ENCODE results near the gene FAM193A. TPM values are rescaled to one million over a fixed set of nuclear protein-coding genes. Genes with fewer than 3 reads are reported as not detected.
A peak's percentile ranks its signal among the peaks of the same experiment; 100 is the strongest.

The FAM193A gene
- total RNA-seq, 1 donor from 2014 or later = 45.5 TPM

- Mint-ChIP-seq H3K36me3 (ENCODE audit: low read depth) (no peaks in the 10 kb centered on the region), H3K4me1 (peaks cover 24% of the 10 kb centered on the region), H3K9me3 (no peaks in the 10 kb centered on the region), H3K27ac (ENCODE audit: unreplicated experiment) (no peak overlapping the region), H3K4me3 (no peak overlapping the region), H3K27me3 (ENCODE audit: low read depth) (no peaks in the 10 kb centered on the region)
- no peak for DNase-seq (ENCODE audit: low read depth, low spot score)
- TF ChIP-seq CTCF (conservative IDR thresholded peaks at IDR 0.05) = no peak
Observed at GRCh38 chr4:2560167-2560566, 23.7 kb downstream of the FAM193A start.

GRCh38 chr4:2565533-2565932 lies 29.1 kb downstream of the FAM193A start:
- TF ChIP-seq CTCF (conservative IDR thresholded peaks at IDR 0.05) = no peak
- H3K27me3 Mint-ChIP-seq (ENCODE audit: low read depth) = no peaks in the 10 kb centered on the region
- DNase-seq (ENCODE audit: low read depth, low spot score) = no peak
- H3K36me3 Mint-ChIP-seq (ENCODE audit: low read depth) = peaks cover 4% of the 10 kb centered on the region
- peaks cover 21% of the 10 kb centered on the region for H3K4me1 Mint-ChIP-seq
- H3K9me3 Mint-ChIP-seq = no peaks in the 10 kb centered on the region
- H3K27ac Mint-ChIP-seq (ENCODE audit: unreplicated experiment) = peak overlapping the region; percentile 50
- no peak overlapping the region for H3K4me3 Mint-ChIP-seq

- Mint-ChIP-seq H3K9me3 (no peaks in the 10 kb centered on the region), H3K4me3 (no peak overlapping the region), H3K4me1 (peaks cover 41% of the 10 kb centered on the region), H3K27me3 (ENCODE audit: low read depth) (no peaks in the 10 kb centered on the region), H3K36me3 (ENCODE audit: low read depth) (peaks cover 4% of the 10 kb centered on the region), H3K27ac (ENCODE audit: unreplicated experiment) (no peak overlapping the region)
- DNase-seq (ENCODE audit: low read depth, low spot score) = no peak
- no peak for TF ChIP-seq CTCF (conservative IDR thresholded peaks at IDR 0.05)
Observed at GRCh38 chr4:2570036-2570435, 33.6 kb downstream of the FAM193A start.

- Mint-ChIP-seq H3K4me1 (peaks cover 42% of the 10 kb centered on the region), H3K27ac (ENCODE audit: unreplicated experiment) (peak overlapping the region; percentile 88), H3K9me3 (no peaks in the 10 kb centered on the region), H3K36me3 (ENCODE audit: low read depth) (peaks cover 3% of the 10 kb centered on the region), H3K4me3 (no peak overlapping the region), H3K27me3 (ENCODE audit: low read depth) (no peaks in the 10 kb centered on the region)
- no peak for TF ChIP-seq CTCF (conservative IDR thresholded peaks at IDR 0.05)
- DNase-seq (ENCODE audit: low read depth, low spot score) = no peak
Observed at GRCh38 chr4:2570551-2571222, 34.2 kb downstream of the FAM193A start.

- H3K36me3 Mint-ChIP-seq (ENCODE audit: low read depth) = peaks cover 4% of the 10 kb centered on the region
- no peaks in the 10 kb centered on the region for H3K27me3 Mint-ChIP-seq (ENCODE audit: low read depth)
- H3K4me3 Mint-ChIP-seq = no peak overlapping the region
- no peaks in the 10 kb centered on the region for H3K9me3 Mint-ChIP-seq
- DNase-seq (ENCODE audit: low read depth, low spot score) = no peak
- no peak overlapping the region for H3K27ac Mint-ChIP-seq (ENCODE audit: unreplicated experiment)
- H3K4me1 Mint-ChIP-seq = peaks cover 42% of the 10 kb centered on the region
- TF ChIP-seq CTCF (conservative IDR thresholded peaks at IDR 0.05) = no peak
Observed at GRCh38 chr4:2572076-2572475, 35.6 kb downstream of the FAM193A start.

Measured in neural crest cell (in vitro differentiated cells).